IPS-11a (cell line): ENCODE results near the gene OR8B12.
"Not testable (repeated sequence)": the region's sequence is repeated elsewhere in the genome, so short reads cannot be mapped to it uniquely, and the experiment has no call there.

ENCODE experiments used
- H3K4me3 ChIP-seq: one replicate; pipeline ENCODE4 v1.5.1; 2013; ENCODE audit warnings: low read depth, low read length, control low read depth

The OR8B12 gene

DNA sequence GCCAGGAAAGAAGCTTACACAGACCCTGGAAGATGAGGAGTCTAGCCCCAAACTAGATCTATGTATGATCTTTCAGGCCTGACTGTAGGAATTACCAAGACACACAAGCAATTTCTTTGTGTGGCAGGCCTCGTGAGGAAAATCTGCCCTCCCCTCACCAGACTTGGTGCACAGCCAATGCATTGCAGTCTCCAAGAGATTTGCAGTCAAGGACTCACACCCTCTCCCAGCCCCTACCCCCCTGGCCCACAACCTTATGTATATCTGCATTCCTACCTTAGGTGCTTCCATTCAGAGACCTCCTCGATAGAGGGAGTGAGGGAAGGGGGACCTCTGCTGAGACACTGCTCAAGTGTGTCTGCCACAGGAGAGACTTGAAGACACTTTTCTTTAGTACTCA lies 9.8 kb downstream of the OR8B12 start:
- no peak overlapping the region for H3K4me3 ChIP-seq

DNA sequence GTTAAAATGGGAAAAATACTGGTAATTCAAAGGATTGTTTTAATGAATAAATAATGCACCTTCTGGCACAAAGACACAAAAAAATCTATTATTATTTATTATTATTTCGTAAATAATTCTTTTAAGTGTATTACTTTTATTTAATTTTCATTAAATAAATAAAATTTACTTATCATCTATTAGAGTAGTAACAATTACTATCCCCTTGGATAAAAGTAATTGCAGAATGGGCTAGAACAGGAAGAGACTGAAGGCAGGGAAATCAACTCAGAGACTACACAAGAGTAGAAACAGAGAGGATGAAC lies 23.0 kb downstream of the OR8B12 start:
- H3K4me3 ChIP-seq = no peak overlapping the region

DNA sequence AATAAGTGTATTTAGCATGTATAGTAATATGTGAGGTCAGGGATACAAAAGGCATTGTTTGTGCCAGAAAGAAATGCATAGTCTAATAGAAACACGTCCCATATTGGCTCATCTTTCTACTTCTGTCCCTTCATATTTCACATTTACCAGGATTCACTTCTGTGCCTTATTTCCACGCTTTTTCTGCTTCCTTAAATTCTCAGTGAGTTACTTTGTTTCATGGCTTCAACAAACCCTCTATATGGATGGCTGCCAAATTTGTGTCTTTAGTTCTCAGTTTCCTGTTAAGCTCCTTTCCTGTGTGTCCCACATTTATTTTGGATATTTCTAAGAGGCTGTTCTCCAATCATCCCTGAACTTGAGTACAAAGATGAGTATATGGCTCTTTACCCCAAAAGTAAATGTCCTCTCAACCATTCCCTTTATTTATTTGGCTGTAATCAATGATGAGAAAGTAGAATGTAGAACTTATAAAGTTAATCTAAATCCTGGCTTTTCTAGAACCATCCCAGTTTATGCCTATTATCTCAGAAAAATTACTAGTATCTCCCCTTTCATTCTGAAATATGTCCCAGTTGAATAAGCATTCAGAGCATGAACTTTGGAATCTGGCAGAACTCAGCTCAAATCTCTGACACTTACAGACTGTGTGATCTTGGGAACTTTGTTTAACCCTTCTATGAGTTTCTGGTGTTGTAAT lies 23.5 kb downstream of the OR8B12 start:
- H3K4me3 ChIP-seq = no peak overlapping the region

DNA sequence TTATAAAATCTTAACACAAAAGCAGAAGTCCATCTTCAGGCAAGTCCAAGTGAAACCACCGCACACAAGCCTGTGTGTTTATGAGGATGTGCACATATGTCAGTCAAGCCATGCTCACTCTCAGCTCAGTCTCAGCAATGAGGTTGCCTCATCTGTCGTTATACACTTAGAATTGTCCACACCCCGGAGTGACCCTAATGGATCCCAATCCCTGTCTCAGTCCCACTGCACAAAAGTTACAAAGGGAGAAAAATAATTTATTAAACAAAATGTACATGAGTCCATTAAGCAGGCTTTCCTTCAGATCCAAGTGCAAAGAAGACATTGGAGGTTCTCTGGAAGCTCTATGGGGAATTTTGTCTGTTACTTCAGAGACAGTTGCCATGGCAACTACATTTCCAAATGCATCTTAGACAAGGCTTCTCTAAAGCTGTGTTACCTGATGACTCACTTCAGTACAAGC lies 24.4 kb downstream of the OR8B12 start:
- no peak overlapping the region for H3K4me3 ChIP-seq

DNA sequence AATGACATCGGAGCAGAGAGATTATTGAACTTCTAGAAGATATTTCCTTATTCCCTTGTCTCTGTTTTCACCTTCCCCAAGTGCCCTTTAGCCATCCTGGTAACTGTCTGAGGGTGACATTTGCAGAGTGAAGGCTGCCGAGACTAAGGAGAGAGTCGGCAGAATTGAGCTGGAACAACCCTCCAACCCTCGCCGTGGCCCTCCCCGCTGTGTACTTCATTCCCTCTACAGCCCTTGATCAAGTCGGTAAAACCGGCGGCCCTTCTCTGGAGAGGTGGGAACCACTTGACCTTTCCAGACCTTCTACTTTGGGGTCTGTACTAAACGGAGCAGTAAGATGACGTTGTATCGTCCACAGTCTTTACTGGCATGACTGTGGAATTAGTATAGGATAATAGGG lies 26.1 kb downstream of the OR8B12 start:
- no peak overlapping the region for H3K4me3 ChIP-seq

DNA sequence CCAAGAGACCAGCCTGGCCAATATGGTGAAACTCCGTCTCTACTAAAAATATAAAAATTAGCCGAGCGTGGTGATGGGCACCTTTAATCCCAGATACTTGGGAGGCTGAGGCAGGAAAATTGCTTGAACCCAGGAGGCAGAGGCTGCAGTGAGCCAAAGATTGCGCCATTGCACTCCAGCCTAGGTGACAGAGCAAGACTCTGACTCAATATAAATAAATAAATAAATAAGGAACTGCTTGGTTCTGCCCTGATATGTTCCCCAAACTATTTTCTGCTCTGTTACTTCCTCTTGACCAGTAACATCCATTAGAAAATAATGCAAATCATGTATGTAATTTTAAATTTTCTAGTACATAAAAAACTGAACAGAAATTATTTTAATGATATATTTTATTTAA lies 28.8 kb downstream of the OR8B12 start:
- H3K4me3 ChIP-seq = not testable (repeated sequence)

DNA sequence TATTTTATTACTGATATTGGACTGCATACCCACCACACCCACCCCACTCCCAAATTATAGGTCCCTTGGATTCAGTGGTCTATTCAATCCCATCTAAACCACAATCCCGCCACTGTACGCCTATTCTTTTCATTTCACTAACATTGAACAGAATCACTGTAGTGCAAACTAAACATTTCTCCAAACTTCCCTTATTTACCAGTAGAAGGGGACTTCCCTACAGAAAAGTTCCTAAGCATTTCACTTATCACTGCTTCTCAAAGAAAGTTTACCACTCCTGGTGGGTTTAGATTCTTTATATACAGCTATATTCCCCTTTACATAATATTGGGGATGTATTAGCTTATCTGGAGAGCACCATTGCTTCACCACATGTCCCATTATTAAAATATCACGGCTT lies 29.3 kb downstream of the OR8B12 start:
- H3K4me3 ChIP-seq = no peak overlapping the region

DNA sequence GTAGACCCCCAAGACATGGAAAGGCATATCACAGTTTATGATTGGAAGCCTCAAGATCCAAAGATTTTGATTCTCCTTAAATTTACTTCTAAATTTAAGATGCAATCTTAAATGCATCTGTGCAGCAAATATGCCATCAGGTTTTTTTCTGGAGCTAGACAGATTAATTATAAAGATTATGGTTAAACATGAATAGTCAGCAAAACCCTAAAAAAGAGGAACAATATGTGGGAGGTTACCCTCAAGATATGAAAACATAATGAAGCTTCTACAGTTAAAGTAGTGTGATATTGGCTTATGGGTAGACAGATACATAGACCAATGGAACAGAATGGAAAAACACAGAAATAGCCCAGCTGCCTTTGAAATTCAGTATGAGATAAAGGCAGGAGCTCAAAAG lies 31.7 kb downstream of the OR8B12 start:
- no peak overlapping the region for H3K4me3 ChIP-seq

DNA sequence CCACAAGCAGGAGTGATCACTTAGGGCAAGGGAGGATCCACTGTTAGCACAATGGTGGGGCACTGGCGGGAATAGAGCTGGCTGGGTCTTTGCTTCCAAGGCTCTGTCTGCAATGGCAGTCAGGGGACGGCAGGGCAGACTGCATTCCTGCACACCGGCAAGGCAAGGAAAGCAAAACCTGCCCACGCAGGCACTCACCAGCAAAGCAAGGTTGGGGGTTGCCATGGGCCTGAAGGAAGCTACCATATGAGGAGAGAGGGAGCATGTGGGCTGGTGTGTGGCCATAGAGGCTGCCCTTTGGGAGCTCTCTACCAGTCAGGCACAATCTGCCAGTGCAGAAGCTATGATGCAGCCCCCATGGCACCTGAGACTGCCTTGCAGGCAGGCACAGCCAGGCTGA lies 33.2 kb downstream of the OR8B12 start:
- no peak overlapping the region for H3K4me3 ChIP-seq

DNA sequence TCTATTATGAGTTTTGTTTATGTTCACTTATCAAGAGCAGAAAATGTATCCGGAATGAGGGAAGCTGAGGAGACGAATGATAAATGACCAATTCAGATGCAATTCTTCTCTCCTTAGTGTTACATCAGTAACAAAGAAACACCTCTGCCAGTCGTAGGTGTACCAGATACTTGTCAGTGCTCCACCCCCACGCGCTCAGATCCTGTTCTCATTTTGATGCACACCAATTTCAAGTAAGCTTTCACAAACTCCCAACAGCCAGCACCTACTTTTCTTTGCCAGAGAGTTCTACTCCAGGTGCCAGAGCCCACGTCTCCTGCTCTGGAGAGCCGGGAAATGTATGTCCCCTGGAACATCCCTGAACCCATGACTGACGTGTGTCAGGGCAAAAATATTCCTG lies 43.7 kb downstream of the OR8B12 start:
- no peak overlapping the region for H3K4me3 ChIP-seq

DNA sequence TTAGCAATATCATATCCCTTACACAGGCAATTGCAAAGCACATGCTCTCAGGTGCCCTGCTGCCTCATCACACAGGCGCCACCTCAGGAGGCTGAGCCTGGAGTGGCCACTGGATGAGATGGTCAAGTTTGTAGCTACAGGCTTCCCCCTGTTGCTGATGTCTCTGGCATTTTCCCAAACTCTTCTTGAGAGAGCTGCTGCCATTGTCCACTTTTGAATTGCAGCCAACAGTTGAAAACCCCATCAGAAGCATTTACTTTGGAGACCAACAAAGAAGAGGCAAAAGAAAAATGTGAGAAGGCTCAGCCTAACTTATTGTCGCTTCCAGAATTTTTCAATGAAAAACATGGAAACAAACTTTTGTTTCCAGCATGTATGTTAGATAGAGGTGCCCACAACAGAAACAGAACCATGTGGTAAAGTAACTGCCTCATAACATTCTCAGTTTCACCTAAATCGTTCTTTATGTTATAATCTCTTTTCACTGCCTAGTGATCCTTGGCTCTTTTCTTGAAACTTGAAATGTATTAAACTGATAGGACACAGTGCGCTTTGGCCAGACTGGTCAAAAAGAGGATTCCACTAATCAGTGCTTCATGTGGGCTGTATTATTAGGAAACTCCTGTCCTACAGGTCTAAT lies 50.3 kb downstream of the OR8B12 start:
- H3K4me3 ChIP-seq = no peak overlapping the region
